ENCODE data around the gene UBN1. TPM values are rescaled to one million over a fixed set of nuclear protein-coding genes. Genes with fewer than 3 reads are reported as not detected.

Gene UBN1
- total and polyA plus RNA-seq, 4 donors: 7.3 to 19.7 (median 14.2) TPM

DNA sequence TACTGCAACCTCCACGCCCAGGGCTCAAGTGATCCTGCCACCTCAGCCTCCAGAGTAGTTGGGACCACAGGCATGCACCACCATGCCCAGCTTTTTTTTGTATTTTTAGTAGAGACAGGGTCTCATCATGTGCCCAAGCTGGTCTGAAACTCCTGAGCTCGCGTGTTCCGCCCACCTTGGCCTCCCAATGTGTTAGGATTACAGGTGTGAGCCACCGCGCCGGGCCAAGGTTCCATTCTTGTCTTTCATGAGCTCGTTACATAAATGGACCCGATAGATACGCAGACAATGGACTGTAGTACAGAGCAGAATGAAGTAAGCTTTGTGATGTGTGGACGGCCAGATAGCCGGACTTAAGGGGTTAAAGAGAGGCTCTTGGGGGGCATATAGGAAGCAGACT lies 19.3 kb downstream of the UBN1 start:
- TF ChIP-seq, protein P1, sequence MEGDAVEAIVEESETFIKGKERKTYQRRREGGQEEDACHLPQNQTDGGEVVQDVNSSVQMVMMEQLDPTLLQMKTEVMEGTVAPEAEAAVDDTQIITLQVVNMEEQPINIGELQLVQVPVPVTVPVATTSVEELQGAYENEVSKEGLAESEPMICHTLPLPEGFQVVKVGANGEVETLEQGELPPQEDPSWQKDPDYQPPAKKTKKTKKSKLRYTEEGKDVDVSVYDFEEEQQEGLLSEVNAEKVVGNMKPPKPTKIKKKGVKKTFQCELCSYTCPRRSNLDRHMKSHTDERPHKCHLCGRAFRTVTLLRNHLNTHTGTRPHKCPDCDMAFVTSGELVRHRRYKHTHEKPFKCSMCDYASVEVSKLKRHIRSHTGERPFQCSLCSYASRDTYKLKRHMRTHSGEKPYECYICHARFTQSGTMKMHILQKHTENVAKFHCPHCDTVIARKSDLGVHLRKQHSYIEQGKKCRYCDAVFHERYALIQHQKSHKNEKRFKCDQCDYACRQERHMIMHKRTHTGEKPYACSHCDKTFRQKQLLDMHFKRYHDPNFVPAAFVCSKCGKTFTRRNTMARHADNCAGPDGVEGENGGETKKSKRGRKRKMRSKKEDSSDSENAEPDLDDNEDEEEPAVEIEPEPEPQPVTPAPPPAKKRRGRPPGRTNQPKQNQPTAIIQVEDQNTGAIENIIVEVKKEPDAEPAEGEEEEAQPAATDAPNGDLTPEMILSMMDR (IDR thresholded peaks at IDR 0.05; ENCODE audit: low read depth, low read length, missing input control): no peak
- TF ChIP-seq HNF4A (conservative IDR thresholded peaks at IDR 0.05) (no peak), NR2F2 (IDR thresholded peaks at IDR 0.05) (no peak), RAD21 (IDR thresholded peaks at IDR 0.05) (no peak), SP1 (IDR thresholded peaks at IDR 0.05) (no peak), RXRA (IDR thresholded peaks at IDR 0.05) (no peak), FOXA2 (IDR thresholded peaks at IDR 0.05) (no peak)
- TF ChIP-seq, protein P2, sequence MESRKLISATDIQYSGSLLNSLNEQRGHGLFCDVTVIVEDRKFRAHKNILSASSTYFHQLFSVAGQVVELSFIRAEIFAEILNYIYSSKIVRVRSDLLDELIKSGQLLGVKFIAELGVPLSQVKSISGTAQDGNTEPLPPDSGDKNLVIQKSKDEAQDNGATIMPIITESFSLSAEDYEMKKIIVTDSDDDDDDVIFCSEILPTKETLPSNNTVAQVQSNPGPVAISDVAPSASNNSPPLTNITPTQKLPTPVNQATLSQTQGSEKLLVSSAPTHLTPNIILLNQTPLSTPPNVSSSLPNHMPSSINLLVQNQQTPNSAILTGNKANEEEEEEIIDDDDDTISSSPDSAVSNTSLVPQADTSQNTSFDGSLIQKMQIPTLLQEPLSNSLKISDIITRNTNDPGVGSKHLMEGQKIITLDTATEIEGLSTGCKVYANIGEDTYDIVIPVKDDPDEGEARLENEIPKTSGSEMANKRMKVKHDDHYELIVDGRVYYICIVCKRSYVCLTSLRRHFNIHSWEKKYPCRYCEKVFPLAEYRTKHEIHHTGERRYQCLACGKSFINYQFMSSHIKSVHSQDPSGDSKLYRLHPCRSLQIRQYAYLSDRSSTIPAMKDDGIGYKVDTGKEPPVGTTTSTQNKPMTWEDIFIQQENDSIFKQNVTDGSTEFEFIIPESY (IDR thresholded peaks at IDR 0.05): no peak
- TF ChIP-seq, protein P3, sequence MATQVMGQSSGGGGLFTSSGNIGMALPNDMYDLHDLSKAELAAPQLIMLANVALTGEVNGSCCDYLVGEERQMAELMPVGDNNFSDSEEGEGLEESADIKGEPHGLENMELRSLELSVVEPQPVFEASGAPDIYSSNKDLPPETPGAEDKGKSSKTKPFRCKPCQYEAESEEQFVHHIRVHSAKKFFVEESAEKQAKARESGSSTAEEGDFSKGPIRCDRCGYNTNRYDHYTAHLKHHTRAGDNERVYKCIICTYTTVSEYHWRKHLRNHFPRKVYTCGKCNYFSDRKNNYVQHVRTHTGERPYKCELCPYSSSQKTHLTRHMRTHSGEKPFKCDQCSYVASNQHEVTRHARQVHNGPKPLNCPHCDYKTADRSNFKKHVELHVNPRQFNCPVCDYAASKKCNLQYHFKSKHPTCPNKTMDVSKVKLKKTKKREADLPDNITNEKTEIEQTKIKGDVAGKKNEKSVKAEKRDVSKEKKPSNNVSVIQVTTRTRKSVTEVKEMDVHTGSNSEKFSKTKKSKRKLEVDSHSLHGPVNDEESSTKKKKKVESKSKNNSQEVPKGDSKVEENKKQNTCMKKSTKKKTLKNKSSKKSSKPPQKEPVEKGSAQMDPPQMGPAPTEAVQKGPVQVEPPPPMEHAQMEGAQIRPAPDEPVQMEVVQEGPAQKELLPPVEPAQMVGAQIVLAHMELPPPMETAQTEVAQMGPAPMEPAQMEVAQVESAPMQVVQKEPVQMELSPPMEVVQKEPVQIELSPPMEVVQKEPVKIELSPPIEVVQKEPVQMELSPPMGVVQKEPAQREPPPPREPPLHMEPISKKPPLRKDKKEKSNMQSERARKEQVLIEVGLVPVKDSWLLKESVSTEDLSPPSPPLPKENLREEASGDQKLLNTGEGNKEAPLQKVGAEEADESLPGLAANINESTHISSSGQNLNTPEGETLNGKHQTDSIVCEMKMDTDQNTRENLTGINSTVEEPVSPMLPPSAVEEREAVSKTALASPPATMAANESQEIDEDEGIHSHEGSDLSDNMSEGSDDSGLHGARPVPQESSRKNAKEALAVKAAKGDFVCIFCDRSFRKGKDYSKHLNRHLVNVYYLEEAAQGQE (IDR thresholded peaks at IDR 0.05): no peak
- TF ChIP-seq, protein P4, sequence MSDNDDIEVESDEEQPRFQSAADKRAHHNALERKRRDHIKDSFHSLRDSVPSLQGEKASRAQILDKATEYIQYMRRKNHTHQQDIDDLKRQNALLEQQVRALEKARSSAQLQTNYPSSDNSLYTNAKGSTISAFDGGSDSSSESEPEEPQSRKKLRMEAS (IDR thresholded peaks at IDR 0.05): no peak
- no peaks in the 10 kb centered on the region for H3K9me3 ChIP-seq (ENCODE audit: control insufficient read depth in 4 of 4, low read length in 3 of 4)
- H3K27me3 ChIP-seq (ENCODE audit: control insufficient read depth in 4 of 4, insufficient read depth in 4 of 4, low read length in 3 of 4): no peaks in the 10 kb centered on the region
- no peak overlapping the region for H3K27ac ChIP-seq (ENCODE audit: low read depth in 1 of 2, low read length in 2 of 2)
- peaks cover 1 to 34% (median 27%) of the 10 kb centered on the region in 4 donors for H3K36me3 ChIP-seq (ENCODE audit: control insufficient read depth in 4 of 4, insufficient read depth in 3 of 4, low read depth in 1 of 4, low read length in 3 of 4)
- no peak overlapping the region for H3K9ac ChIP-seq (ENCODE audit: low read depth in 1 of 2, low read length in 2 of 2)
- H3K4me1 ChIP-seq (ENCODE audit: control insufficient read depth in 4 of 4, insufficient read depth in 4 of 4, low read length in 3 of 4): peaks cover 10 to 43% (median 28%) of the 10 kb centered on the region in 4 donors
- DNase-seq (ENCODE audit: low spot score): no peak
- no peak overlapping the region for H3K4me3 ChIP-seq (ENCODE audit: low read depth in 1 of 3, low read length in 3 of 3)
- 97% methylated on average over 12 of the region's 12 CpGs for WGBS

DNA sequence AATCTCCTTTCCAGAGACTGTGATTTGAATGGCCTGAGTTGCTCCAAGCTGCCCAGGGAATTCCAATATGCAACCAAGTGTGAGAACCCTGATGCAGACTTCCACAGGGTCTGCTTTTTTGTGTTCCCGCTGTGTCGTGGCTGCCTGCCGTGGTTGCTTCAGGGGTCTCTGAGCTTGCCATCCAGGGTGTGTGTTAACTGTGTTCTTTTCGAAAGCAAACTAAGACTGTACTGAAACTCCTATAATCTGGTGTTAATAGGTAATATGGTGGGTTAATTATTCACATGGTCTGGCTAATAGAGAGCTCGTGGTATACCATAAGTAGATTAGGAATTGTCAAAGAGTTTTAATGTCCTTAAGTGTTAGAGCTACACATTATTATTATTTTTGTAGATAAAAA lies 20.7 kb downstream of the UBN1 start:
- Histone ChIP-seq H3K27ac (ENCODE audit: low read depth in 1 of 2, low read length in 2 of 2) (no peak overlapping the region), H3K9ac (ENCODE audit: low read depth in 1 of 2, low read length in 2 of 2) (no peak overlapping the region), H3K4me1 (ENCODE audit: control insufficient read depth in 4 of 4, insufficient read depth in 4 of 4, low read length in 3 of 4) (peaks cover 10 to 33% (median 24%) of the 10 kb centered on the region in 4 donors), H3K36me3 (ENCODE audit: control insufficient read depth in 4 of 4, insufficient read depth in 3 of 4, low read depth in 1 of 4, low read length in 3 of 4) (peaks cover 4 to 38% (median 34%) of the 10 kb centered on the region in 4 donors), H3K9me3 (ENCODE audit: control insufficient read depth in 4 of 4, low read length in 3 of 4) (no peaks in the 10 kb centered on the region), H3K27me3 (ENCODE audit: control insufficient read depth in 4 of 4, insufficient read depth in 4 of 4, low read length in 3 of 4) (no peaks in the 10 kb centered on the region), H3K4me3 (ENCODE audit: low read depth in 1 of 3, low read length in 3 of 3) (no peak overlapping the region)
- TF ChIP-seq GABPA (IDR thresholded peaks at IDR 0.05 in 1 of 2, conservative IDR thresholded peaks at IDR 0.05 in 1 of 2): no peak
- TF ChIP-seq, protein P4 (IDR thresholded peaks at IDR 0.05): no peak
- no peak for TF ChIP-seq SP1 (IDR thresholded peaks at IDR 0.05)
- no peak for TF ChIP-seq HNF4G (IDR thresholded peaks at IDR 0.05)
- TF ChIP-seq FOXA1 (IDR thresholded peaks at IDR 0.05): no peak
- no peak for TF ChIP-seq EGR1 (IDR thresholded peaks at IDR 0.05; ENCODE audit: low read depth in 2 of 2)
- TF ChIP-seq, protein P5, sequence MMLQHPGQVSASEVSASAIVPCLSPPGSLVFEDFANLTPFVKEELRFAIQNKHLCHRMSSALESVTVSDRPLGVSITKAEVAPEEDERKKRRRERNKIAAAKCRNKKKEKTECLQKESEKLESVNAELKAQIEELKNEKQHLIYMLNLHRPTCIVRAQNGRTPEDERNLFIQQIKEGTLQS (IDR thresholded peaks at IDR 0.05): no peak
- TF ChIP-seq, protein P1 (IDR thresholded peaks at IDR 0.05; ENCODE audit: low read depth, low read length, missing input control): no peak
- no peak for TF ChIP-seq NR2F2 (IDR thresholded peaks at IDR 0.05)
- TF ChIP-seq RAD21 (IDR thresholded peaks at IDR 0.05): no peak
- TF ChIP-seq HNF4A (conservative IDR thresholded peaks at IDR 0.05): no peak
- TF ChIP-seq, protein P2 (IDR thresholded peaks at IDR 0.05): no peak
- WGBS: 52% methylated on average over 5 of the region's 5 CpGs
- no peak for DNase-seq (ENCODE audit: low spot score)

Data from liver (tissue), 9 donors.